ENCODE measurements around the gene SPPL2A. TPM values are rescaled to one million over a fixed set of nuclear protein-coding genes. Genes with fewer than 3 reads are reported as not detected.
"Not testable (repeated sequence)": the region's sequence is repeated elsewhere in the genome, so short reads cannot be mapped to it uniquely, and the experiment has no call there.

SPPL2A gene
- polyA plus RNA-seq, 1 donor (not counting 4 experiments of a cell fraction or from before 2014, with no cell fraction given): 59.4 TPM

GRCh38 chr15:50698101-50698500 lies 67.4 kb downstream of the SPPL2A start:
- no peak overlapping the region for H3K9ac ChIP-seq (ENCODE audit: control insufficient read depth, extremely low read depth, insufficient read depth, low read length)
- dilution Hi-C loops (cut with MboI; ENCODE audit: extremely low pct_ligation_motif_present, low sequenced_read_pairs): no loop called here
- no peaks in the 10 kb centered on the region for H3K36me3 ChIP-seq (ENCODE audit: control insufficient read depth in 2 of 2, extremely low read depth in 1 of 2, insufficient read depth in 2 of 2, low read length in 2 of 2)
- TF ChIP-seq, protein P1, sequence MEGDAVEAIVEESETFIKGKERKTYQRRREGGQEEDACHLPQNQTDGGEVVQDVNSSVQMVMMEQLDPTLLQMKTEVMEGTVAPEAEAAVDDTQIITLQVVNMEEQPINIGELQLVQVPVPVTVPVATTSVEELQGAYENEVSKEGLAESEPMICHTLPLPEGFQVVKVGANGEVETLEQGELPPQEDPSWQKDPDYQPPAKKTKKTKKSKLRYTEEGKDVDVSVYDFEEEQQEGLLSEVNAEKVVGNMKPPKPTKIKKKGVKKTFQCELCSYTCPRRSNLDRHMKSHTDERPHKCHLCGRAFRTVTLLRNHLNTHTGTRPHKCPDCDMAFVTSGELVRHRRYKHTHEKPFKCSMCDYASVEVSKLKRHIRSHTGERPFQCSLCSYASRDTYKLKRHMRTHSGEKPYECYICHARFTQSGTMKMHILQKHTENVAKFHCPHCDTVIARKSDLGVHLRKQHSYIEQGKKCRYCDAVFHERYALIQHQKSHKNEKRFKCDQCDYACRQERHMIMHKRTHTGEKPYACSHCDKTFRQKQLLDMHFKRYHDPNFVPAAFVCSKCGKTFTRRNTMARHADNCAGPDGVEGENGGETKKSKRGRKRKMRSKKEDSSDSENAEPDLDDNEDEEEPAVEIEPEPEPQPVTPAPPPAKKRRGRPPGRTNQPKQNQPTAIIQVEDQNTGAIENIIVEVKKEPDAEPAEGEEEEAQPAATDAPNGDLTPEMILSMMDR (optimal IDR thresholded peaks at IDR 0.05 in 1 of 3, IDR thresholded peaks at IDR 0.05 in 1 of 3, conservative IDR thresholded peaks at IDR 0.05 in 1 of 3; ENCODE audit: extremely low read depth in 1 of 3, insufficient read depth in 2 of 3, low read length in 3 of 3): no peak
- TF ChIP-seq EZH2 (IDR thresholded peaks at IDR 0.05; ENCODE audit: low read length): no peak
- no peak overlapping the region for H3K4me3 ChIP-seq (ENCODE audit: control insufficient read depth in 2 of 3, extremely low read depth in 1 of 3, insufficient read depth in 2 of 3, low read depth in 1 of 3, low read length in 3 of 3)
- FAIRE-seq (no peak), DNase-seq (ENCODE audit: low read depth, low spot score) (no peak)
- H4K20me1 ChIP-seq (ENCODE audit: control insufficient read depth, extremely low read depth, insufficient read depth, low read length): no peaks in the 10 kb centered on the region
- H2AFZ ChIP-seq (ENCODE audit: control insufficient read depth, low read length): no peak overlapping the region
- H3K9me3 ChIP-seq (ENCODE audit: control insufficient read depth, low read depth, low read length): no peaks in the 10 kb centered on the region
- no peaks in the 10 kb centered on the region for H3K4me1 ChIP-seq (ENCODE audit: control insufficient read depth, extremely low read depth, insufficient read depth, low read length)
- H3K9me1 ChIP-seq (ENCODE audit: control insufficient read depth, extremely low read depth, insufficient read depth, low read length): no peaks in the 10 kb centered on the region
- H3K4me2 ChIP-seq (ENCODE audit: control insufficient read depth, extremely low read depth, insufficient read depth, low read depth, low read length): no peak overlapping the region
- H3K27ac ChIP-seq (ENCODE audit: control insufficient read depth, insufficient read depth, low read length): no peak overlapping the region
- H3K79me2 ChIP-seq (ENCODE audit: control insufficient read depth, insufficient read depth, low read length): no peaks in the 10 kb centered on the region
- H3K27me3 ChIP-seq (ENCODE audit: control insufficient read depth, extremely low read depth, insufficient read depth, low read length): no peaks in the 10 kb centered on the region

- no peak for TF ChIP-seq EZH2 (IDR thresholded peaks at IDR 0.05; ENCODE audit: low read length)
- TF ChIP-seq, protein P1 (optimal IDR thresholded peaks at IDR 0.05 in 1 of 3, IDR thresholded peaks at IDR 0.05 in 1 of 3, conservative IDR thresholded peaks at IDR 0.05 in 1 of 3; ENCODE audit: extremely low read depth in 1 of 3, insufficient read depth in 2 of 3, low read length in 3 of 3): no peak
- H4K20me1 ChIP-seq (ENCODE audit: control insufficient read depth, extremely low read depth, insufficient read depth, low read length): no peaks in the 10 kb centered on the region
- H3K27me3 ChIP-seq (ENCODE audit: control insufficient read depth, extremely low read depth, insufficient read depth, low read length): no peaks in the 10 kb centered on the region
- H3K27ac ChIP-seq (ENCODE audit: control insufficient read depth, insufficient read depth, low read length): no peak overlapping the region
- no peak for FAIRE-seq
- H3K4me1 ChIP-seq (ENCODE audit: control insufficient read depth, extremely low read depth, insufficient read depth, low read length): no peaks in the 10 kb centered on the region
- no peaks in the 10 kb centered on the region for H3K79me2 ChIP-seq (ENCODE audit: control insufficient read depth, insufficient read depth, low read length)
- H3K4me2 ChIP-seq (ENCODE audit: control insufficient read depth, extremely low read depth, insufficient read depth, low read depth, low read length): no peak overlapping the region
- H3K9me3 ChIP-seq (ENCODE audit: control insufficient read depth, low read depth, low read length): no peaks in the 10 kb centered on the region
- no peaks in the 10 kb centered on the region for H3K36me3 ChIP-seq (ENCODE audit: control insufficient read depth in 2 of 2, extremely low read depth in 1 of 2, insufficient read depth in 2 of 2, low read length in 2 of 2)
- no peak for DNase-seq (ENCODE audit: low read depth, low spot score)
- dilution Hi-C loops (cut with MboI; ENCODE audit: extremely low pct_ligation_motif_present, low sequenced_read_pairs): no loop called here
- H3K9ac ChIP-seq (ENCODE audit: control insufficient read depth, extremely low read depth, insufficient read depth, low read length): no peak overlapping the region
- no peak overlapping the region for H2AFZ ChIP-seq (ENCODE audit: control insufficient read depth, low read length)
- no peak overlapping the region for H3K4me3 ChIP-seq (ENCODE audit: control insufficient read depth in 2 of 3, extremely low read depth in 1 of 3, insufficient read depth in 2 of 3, low read depth in 1 of 3, low read length in 3 of 3)
- no peaks in the 10 kb centered on the region for H3K9me1 ChIP-seq (ENCODE audit: control insufficient read depth, extremely low read depth, insufficient read depth, low read length)
Observed at GRCh38 chr15:50697109-50697797, 68.3 kb downstream of the SPPL2A start.

DNA sequence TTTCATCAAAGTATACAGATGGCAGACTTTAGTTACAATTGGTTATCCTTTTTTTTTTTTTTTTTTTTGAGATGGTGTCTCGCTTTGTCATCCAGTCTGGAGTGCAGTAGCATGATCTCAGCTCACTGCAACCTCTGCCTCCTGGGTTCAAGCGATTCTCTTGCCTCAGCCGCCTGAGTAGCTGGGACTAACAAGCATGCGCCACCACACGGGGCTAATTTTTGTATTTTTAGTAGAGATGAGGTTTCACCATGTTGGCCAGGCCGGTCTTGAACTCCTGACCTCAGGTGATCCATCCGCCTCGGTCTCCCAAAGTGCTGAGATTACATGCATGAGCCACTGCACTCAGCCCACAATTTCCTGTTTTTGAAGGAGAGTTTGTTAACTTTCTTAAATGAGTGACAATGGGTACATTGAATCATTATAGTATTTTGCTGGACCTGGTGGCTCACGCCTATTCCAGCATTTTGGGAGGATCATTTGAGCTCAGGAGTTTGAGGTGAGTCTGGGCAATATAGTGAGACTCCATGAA lies 70.8 kb downstream of the SPPL2A start:
- H4K20me1 ChIP-seq (ENCODE audit: control insufficient read depth, extremely low read depth, insufficient read depth, low read length); dilution Hi-C loops (cut with MboI; ENCODE audit: extremely low pct_ligation_motif_present, low sequenced_read_pairs): not testable (repeated sequence)

More for the DNA sequence above, 70.8 kb downstream of the SPPL2A start:
- not testable (repeated sequence) for H3K27me3 ChIP-seq (ENCODE audit: control insufficient read depth, extremely low read depth, insufficient read depth, low read length); FAIRE-seq; DNase-seq (ENCODE audit: low read depth, low spot score); H2AFZ ChIP-seq (ENCODE audit: control insufficient read depth, low read length); H3K9me1 ChIP-seq (ENCODE audit: control insufficient read depth, extremely low read depth, insufficient read depth, low read length); H3K4me2 ChIP-seq (ENCODE audit: control insufficient read depth, extremely low read depth, insufficient read depth, low read depth, low read length); H3K9me3 ChIP-seq (ENCODE audit: control insufficient read depth, low read depth, low read length); H3K9ac ChIP-seq (ENCODE audit: control insufficient read depth, extremely low read depth, insufficient read depth, low read length); H3K36me3 ChIP-seq (ENCODE audit: control insufficient read depth in 2 of 2, extremely low read depth in 1 of 2, insufficient read depth in 2 of 2, low read length in 2 of 2); H3K79me2 ChIP-seq (ENCODE audit: control insufficient read depth, insufficient read depth, low read length); H3K4me3 ChIP-seq (ENCODE audit: control insufficient read depth in 2 of 3, extremely low read depth in 1 of 3, insufficient read depth in 2 of 3, low read depth in 1 of 3, low read length in 3 of 3); H3K27ac ChIP-seq (ENCODE audit: control insufficient read depth, insufficient read depth, low read length); H3K4me1 ChIP-seq (ENCODE audit: control insufficient read depth, extremely low read depth, insufficient read depth, low read length)

Data from keratinocyte (primary cell).